H54 (cell line): ENCODE measurements around the gene GZF1.
A peak's percentile ranks its signal among the peaks of the same experiment; 100 is the strongest.

Source experiments
- DNase-seq: peaks from one replicate; pipeline ENCODE4 v3.0.0; 2011; ENCODE audit warnings: low spot score, mixed read lengths; ENCODE audit not compliant: insufficient read length
- FAIRE-seq: peaks from 3 replicates; lab custom pipeline; 2011; peaks lifted over from hg19 to GRCh38; lab: Jason Lieb, UNC
- POLR2A ChIP-seq: IDR thresholded peaks from 2 replicates; pipeline ENCODE4 v1.6.1; 2011; ENCODE audit warnings: low read depth, mild to moderate bottlenecking, low read length

GZF1 gene

DNA sequence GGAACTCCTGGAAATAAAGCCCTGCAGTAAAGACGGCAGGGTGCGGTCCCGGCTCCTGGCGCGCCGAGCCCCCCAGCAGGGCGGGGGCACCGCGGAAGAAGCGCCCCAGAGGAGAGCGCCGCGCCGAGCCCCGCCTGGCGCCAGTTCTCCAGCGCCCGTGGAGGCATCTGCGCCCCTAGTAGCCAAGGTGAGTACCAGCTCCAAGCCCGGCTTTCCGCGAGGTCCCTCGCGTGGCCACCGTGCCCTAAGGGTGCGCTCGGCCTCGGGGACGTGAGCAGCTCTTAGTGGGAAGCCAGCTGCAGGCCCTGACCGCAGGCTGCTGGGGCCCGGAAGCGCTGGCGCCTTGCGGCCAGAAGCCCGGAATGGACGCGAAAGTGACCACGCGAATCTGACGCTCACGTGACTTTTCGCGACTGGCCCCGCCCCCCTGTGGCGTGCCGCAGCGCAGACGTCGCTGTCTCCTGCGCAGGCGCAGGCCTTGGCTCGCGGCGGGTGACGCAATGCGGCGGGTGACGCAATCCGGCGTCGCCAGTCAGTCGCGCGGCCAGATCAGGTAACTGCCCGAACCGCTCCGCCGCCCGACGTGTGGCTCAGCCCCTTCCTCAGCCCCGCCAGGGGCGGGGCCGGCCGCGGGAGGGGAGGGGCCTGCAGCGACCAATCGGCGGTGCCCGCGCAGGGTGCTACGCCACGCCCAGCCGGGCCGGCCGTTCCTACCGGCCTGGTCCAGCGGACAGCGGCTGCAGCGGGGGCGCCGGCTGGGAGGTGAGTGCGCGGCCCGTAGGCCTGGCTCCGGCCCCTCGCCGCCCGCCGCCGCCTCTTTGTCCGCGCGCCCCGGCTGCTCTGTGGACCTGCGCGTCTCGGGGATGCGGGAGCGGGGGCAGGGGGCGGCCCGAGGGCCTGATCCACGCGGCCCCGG lies at the start of gene GZF1:
TSS of gene GZF1 (plus strand) at position 707 of the 916 bp plus-strand sequence. CDS start 2,202 bp downstream, outside the sequence.
- TF ChIP-seq POLR2A: peak; percentile 94
- DNase-seq (peak; percentile 92), FAIRE-seq (no peak)

DNA sequence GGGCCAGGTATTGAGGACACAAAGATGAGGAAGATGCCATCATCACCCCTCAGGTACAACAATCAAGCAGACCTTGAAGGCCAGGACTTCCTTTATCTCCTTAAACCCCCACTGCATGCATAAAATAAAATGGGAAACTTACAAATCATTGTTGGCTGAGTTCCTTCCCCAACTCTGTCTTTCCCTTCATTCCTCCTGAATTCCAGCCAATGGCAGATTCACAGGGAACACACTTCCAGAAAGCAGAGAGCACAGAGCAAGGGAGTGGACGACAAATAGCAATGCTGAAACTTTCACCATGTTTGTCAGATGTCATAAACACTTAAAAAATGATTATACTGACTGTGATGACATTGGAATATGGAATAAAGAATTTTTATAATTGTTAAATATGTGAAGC lies 48.7 kb upstream of the GZF1 start:
- DNase-seq (no peak), FAIRE-seq (no peak)
- no peak for TF ChIP-seq POLR2A

- FAIRE-seq: no peak
- TF ChIP-seq POLR2A: no peak
These were observed 47.3 kb upstream of the GZF1 start for GRCh38 chr20:23314699-23315098.

GRCh38 chr20:23315099-23315498 lies 46.9 kb upstream of the GZF1 start:
- DNase-seq (no peak), FAIRE-seq (no peak)
- no peak for TF ChIP-seq POLR2A

More at GRCh38 chr20:23314699-23315098, 47.3 kb upstream of the GZF1 start:
- no peak for DNase-seq

DNA sequence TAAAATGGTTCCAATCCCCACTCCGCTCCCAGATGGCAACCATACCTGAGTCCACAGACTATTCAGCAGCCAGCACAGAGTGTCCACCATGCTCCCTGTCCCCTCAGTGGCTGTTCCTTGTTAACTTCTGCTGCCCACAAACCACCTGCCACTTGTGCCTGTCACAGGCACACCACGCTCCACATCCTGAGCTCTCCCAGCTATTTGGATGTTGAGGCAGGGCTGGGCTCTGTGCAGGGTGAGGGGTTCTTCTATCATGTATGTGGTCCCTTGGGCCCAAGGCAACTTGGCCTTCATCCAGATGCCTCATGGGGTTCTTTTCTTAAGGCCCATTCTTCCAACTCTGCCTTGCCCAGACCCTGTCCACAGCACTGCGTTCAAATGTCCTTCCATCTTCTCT lies 45.4 kb upstream of the GZF1 start:
- DNase-seq: no peak
- FAIRE-seq: no peak
- TF ChIP-seq POLR2A: no peak

- no peak for TF ChIP-seq POLR2A
- DNase-seq: no peak
- FAIRE-seq: no peak
These were observed 44.9 kb upstream of the GZF1 start for GRCh38 chr20:23317081-23317480.

DNA sequence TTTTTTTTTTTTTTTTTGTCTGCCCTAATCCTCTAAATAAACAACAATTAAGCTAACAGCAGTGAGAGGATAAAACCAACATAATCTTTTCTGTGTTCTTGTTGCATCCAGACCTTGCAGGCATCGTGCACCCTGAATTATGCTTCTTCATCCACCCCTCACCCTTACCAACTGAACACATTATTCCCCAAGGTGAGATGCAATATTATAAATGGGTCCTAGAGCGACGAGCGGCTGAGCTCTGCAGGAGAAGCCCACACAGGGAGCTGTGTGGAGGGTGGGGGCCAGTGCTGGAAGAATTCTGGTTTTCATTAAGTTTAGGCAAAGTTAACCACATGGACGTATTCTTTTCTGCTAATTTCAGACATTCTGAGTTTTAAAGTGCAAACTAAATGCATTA lies 43.6 kb upstream of the GZF1 start:
- FAIRE-seq (no peak), DNase-seq (no peak)
- TF ChIP-seq POLR2A: no peak

DNA sequence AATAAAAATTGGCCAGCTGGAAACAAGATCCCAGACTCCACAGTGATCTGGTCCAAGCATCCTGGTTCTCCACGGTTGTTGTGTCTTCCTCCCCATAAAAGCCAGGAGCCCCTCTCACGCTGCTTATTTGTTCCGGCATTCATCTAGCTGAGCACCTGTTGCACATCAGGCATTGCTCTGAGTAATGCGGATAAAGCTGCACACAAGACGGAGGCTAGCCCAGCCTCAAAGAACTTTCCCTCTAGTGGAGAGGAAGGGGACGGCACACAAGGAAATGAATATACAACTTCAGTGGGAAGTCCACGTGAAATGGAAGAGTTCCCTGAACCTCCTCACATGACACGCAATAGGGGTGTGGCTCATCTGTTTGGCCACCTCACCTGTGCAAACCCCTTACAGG lies 41.7 kb upstream of the GZF1 start:
- DNase-seq: no peak
- no peak for TF ChIP-seq POLR2A
- FAIRE-seq: no peak

- TF ChIP-seq POLR2A: no peak
- FAIRE-seq: no peak
- no peak for DNase-seq
These were observed 36.9 kb upstream of the GZF1 start for GRCh38 chr20:23325107-23325506.

DNA sequence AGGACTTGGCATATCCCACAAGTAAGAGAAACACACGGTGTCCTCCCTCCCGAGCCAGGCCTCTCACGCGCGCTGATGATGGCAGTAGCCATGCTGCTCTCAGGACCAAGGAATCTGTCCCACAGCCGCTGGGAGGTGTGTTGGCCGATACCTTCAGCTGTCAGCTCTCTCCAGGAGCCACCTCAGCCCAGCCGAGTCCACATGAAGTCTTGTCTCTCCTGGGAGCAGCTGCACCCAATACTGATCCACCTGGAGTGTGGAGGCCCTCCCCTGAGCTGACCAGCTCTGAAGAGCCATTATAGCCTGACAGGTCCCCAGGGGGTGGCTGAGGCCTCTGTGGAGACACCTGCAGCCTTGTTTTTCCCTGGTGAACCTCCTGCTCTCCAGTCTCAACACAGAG lies 35.2 kb upstream of the GZF1 start:
- FAIRE-seq (no peak), DNase-seq (no peak)
- TF ChIP-seq POLR2A: no peak

DNA sequence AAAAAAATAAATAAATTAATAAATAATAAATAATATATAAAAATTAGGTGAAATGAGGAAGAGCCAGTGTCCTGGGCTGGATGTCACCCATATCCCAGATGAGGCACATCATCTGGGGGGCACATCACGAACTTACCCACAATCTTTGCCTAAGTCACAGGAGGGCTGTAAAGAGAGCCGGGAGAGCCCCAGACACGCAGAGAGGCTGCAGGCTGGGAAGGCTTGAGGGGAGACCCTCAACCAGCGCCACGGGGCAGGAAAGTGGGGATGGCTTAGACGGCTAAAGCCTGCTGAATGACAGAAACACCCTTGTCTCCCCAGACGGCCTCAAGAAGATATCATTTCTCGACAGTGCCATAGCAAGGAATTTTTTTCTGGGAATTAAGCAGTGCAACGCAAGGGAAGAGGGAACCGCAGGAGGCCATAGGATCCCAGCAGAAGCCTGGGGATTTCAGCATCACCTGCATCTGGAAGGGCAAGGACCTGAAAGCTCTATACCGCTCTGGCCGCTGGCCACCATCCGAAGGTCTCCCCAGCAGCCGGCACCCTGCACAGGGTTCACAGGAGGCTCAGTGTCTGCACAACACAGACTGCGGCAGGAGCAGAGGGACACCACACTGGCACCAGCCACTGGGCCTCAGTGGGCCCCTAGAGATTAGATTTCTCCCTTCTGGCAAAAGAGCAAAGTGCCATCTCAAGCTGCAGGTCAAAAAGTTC lies 34.2 kb upstream of the GZF1 start:
- no peak for TF ChIP-seq POLR2A
- FAIRE-seq (no peak), DNase-seq (no peak)

GRCh38 chr20:23331450-23332350 lies 30.3 kb upstream of the GZF1 start:
- TF ChIP-seq POLR2A: no peak
- FAIRE-seq (no peak), DNase-seq (no peak)

- no peak for FAIRE-seq
- DNase-seq: no peak
- TF ChIP-seq POLR2A: no peak
These were observed 29.5 kb upstream of the GZF1 start for GRCh38 chr20:23332467-23332866.
